GM21619 (cell line): Measurements from ENCODE around the gene MS4A8.

Experiments used
- ATAC-seq: cut with Tn5 transposase; IDR thresholded peaks from one replicate; pipeline ENCODE4 v1.9.1; 2021; ENCODE audit not compliant: unreplicated experiment

MS4A8 gene

DNA sequence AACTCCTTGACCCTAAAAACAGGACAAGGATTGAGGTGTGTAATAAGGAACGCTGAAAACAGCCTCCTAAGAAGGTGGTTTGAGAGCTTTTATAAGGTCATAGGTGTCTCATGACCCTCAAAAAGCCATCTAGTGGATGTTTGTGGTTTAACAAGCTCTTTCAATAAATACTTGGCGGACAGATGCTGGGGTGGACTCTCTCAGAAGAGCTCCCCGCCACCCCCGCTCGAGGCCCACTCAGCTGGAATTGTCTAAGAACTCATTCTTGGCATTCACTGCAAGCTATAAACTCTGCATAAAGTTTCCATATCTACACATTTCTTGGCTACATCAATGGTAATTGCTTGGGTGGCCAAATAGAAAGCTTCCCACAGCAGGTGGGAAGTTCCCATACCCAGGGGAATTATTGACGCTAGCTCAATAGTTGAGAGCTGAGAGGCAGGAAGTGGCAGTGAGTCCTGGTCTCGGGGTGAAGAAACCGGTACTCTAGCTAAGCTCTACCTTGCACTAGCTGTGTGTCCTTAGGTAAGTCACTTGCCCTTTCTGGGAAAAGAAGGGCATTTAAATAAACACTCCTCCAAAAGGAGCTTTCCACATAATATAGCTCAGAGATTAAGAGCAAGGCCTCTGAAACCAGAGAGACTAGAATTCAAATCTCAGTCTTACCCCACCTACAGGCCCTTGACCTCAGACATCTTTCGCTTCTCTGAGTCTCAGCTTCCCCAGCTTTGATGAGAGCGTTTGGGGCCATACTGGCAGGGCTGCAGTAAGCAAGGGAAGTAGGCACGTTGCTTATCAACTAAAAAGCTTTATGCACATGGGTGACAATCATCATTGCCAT, 63.7 kb downstream of the MS4A8 start:
- ATAC-seq: peak; percentile 64

DNA sequence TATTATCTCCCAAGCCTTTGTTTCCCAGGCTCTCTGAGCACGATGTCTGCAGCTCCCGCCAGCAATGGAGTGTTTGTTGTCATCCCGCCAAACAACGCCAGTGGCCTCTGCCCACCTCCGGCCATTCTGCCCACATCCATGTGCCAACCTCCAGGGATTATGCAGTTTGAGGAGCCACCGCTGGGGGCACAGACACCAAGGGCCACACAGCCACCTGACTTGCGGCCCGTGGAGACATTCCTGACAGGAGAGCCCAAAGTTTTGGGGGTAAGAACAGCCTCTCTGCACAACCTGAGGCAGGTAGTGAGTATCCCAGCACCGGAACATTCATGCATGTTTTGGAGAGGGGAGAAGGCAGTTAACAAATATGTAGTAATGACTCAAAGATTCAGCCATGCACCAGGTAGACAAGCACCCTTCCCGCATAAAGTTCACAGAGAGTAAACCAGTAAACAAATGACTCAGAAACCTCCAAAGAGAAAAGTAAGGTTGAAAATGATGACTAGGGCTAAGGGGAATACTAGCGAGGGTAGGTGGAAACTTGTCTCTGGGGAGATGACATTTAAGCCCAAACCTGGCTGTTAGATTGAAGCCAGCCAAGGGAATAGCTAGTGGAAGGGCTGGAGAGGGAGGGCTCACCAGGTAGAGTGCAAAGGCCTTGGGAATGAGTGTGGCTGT, 64.4 kb downstream of the MS4A8 start:
- no peak for ATAC-seq

DNA sequence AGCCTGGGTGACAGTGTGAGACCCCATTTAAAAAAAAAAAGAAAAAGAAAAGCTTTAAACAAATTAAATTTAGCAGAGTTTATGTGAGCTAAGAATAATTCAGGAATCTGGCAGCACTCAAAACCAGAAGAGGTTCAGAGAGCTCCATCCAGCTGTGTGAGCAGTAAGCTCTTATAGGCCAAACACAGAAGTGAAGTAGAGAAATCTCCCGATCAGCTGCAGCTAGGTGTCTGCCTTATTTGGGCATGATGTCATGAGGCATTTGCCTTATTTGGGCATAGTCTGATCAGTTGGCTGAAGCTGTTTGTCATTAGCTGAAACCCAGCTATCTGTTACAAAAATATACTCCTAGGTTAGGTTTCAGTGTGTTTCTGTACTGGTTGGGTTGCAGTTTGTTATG, 65.5 kb downstream of the MS4A8 start:
- ATAC-seq: peak; percentile 42

DNA sequence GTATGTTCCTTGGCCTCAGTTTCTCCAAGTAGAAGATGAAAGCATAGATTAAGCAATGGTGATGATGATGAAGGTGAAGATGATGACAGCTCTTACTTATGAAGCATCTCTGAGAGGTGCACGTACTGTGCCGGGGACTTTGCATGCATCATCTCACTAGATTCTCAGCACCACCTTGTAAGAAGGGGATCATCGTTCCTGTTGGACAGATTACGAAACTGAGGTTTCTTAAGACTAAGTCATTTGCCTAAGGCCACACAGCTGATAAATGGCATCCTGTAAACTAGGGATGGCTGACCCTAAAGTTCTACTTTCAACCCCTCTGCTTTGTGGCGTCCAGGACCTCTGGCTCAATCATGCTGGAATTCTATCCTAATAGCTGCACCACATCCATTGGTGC, 65.9 kb downstream of the MS4A8 start:
- no peak for ATAC-seq
